NCI-H1092 (cell line): ENCODE data around the gene NDNF.

Experiments used
- DNase-seq: peaks from one replicate; lab custom pipeline; 2025; lab: John Stamatoyannopoulos, UW

The NDNF gene

GRCh38 chr4:121015421-121015820 lies 56.9 kb downstream of the NDNF start:
- DNase-seq = no peak

GRCh38 chr4:121014544-121014943 lies 57.8 kb downstream of the NDNF start:
- no peak for DNase-seq

GRCh38 chr4:121011780-121012340 lies 60.5 kb downstream of the NDNF start:
- DNase-seq = no peak

- no peak for DNase-seq
These were observed 61.2 kb downstream of the NDNF start for GRCh38 chr4:121011138-121011537.

GRCh38 chr4:121009578-121010478 lies 62.5 kb downstream of the NDNF start:
- DNase-seq = no peak

DNA sequence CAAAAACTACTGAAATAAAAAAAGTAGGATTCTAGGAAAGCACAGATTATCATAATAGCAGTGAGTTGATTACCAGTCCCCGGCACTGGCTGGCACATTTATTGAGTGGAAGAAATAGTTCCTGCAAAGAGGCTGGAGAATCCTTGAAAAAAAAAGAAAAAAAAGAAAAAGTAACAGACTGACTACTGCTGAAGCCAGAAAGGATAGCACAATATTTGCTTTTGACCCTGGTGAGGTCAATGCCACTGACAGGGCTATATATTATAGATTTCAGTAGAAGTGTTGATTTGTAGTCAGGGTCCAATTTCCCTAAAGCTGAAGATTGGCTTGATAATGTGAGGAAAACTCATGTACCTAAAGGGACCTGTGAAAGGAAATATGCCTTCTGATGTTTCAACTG lies 64.7 kb downstream of the NDNF start:
- no peak for DNase-seq

DNA sequence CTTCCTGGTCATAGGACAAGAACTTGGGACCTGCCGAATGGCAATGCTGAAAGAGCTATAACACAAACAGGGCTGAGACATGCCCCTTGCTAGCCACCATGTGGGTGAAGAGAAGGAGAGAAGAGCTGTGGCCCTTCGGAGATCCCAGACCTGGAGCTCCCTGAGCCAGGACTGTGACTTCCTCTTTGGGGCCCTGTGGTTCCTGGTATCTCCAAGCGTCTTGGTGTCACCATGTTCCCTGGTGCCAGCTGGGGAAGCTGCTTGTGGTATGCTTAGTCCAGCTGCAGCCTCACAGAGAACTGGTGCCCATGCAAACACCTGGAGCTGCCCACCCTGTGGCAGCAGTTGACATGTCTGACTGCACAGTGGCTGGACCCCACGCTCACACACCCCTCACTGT lies 68.5 kb downstream of the NDNF start:
- no peak for DNase-seq

DNA sequence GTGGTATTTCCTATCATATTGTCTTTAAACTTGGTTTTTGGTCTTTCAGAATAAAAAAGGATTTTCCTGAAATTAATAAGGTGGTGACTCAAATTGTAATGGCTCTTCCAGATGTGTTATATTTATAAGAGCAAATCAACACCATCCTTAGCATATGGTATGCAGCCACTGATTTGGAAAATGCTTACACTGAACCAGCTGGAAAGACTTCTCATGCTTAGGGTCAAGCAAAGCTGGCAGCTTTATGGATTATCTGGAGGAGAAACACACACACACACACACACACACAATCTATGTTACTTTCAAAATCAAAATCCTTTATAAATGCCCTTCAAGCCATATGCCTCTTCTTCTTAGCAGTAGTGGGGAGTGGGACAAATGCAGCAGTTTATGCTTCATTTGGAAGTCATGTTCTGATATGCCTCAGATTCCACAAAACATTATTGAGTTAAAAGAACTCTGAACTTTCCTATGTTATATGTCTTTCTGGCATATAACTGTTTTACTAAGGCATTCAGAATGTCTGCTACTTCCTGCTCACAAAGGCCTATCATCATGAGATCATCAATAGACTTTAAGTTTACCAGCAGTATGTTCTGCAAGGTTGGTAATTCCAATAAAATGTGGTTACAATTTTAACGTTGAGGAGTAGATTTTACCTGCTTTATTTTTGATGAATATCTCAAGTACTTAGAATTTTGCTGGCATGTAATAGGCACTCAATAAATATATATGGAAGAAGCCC lies 76.9 kb downstream of the NDNF start:
- DNase-seq = no peak

GRCh38 chr4:120994521-120994920 lies 77.8 kb downstream of the NDNF start:
- DNase-seq = no peak

- no peak for DNase-seq
These were observed 80.5 kb downstream of the NDNF start for GRCh38 chr4:120991885-120992284.

GRCh38 chr4:120990246-120990645 lies 82.1 kb downstream of the NDNF start:
- DNase-seq = no peak
